Measurements from ENCODE around the gene SMARCD2.

DNA sequence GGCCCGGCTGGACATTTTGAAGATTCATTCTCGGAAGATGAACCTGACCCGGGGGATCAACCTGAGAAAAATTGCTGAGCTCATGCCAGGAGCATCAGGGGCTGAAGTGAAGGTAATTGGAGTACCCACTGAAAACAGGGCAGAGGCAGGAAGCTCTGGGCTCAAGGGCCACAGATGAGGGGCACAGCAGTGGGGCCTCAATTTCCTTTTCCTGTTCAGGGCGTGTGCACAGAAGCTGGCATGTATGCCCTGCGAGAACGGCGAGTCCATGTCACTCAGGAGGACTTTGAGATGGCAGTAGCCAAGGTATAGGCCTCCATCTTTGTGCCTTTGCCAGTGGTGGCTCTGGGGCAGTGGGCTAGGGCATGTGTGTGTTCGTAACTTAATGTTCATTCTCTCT, 11.0 kb downstream of the SMARCD2 start:
- TF ChIP-seq POLR2A (IDR thresholded peaks at IDR 0.05) (no peak), CTCF (IDR thresholded peaks at IDR 0.05) (no peak)

Data from suprapubic skin (tissue), 3 donors.